ENCODE results near the gene CDH23. TPM values are rescaled to one million over a fixed set of nuclear protein-coding genes. Genes with fewer than 3 reads are reported as not detected.

The CDH23 gene
- total RNA-seq, 1 experiment from 2014 or later, result 0.40 TPM

GRCh38 chr10:71467161-71467560 lies 70.4 kb downstream of the CDH23 start:
- DNase-seq (ENCODE audit: low read depth), result no peak

GRCh38 chr10:71467569-71468362 lies 71.0 kb downstream of the CDH23 start:
- DNase-seq (ENCODE audit: low read depth), result no peak

GRCh38 chr10:71468363-71469094 lies 71.8 kb downstream of the CDH23 start:
- DNase-seq (ENCODE audit: low read depth), result no peak

GRCh38 chr10:71471006-71471405 lies 74.3 kb downstream of the CDH23 start:
- DNase-seq (ENCODE audit: low read depth), result no peak

GRCh38 chr10:71471957-71472365 lies 75.2 kb downstream of the CDH23 start:
- DNase-seq (ENCODE audit: low read depth), result no peak

- no peak for DNase-seq (ENCODE audit: low read depth)
Observed at GRCh38 chr10:71472466-71472865, 75.7 kb downstream of the CDH23 start.

GRCh38 chr10:71472912-71473311 lies 76.2 kb downstream of the CDH23 start:
- no peak for DNase-seq (ENCODE audit: low read depth)

GRCh38 chr10:71473671-71474599 lies 77.2 kb downstream of the CDH23 start:
- no peak for DNase-seq (ENCODE audit: low read depth)

- DNase-seq (ENCODE audit: low read depth), result no peak
Observed at GRCh38 chr10:71474702-71475242, 78.1 kb downstream of the CDH23 start.

GRCh38 chr10:71475243-71475871 lies 78.6 kb downstream of the CDH23 start:
- no peak for DNase-seq (ENCODE audit: low read depth)

GRCh38 chr10:71476228-71477011 lies 79.7 kb downstream of the CDH23 start:
- no peak for DNase-seq (ENCODE audit: low read depth)

GRCh38 chr10:71478173-71478572 lies 81.5 kb downstream of the CDH23 start:
- DNase-seq (ENCODE audit: low read depth), result no peak

- DNase-seq (ENCODE audit: low read depth), result no peak
Observed at GRCh38 chr10:71478813-71479365, 82.2 kb downstream of the CDH23 start.

GRCh38 chr10:71479831-71480230 lies 83.1 kb downstream of the CDH23 start:
- no peak for DNase-seq (ENCODE audit: low read depth)

GRCh38 chr10:71480662-71481061 lies 83.9 kb downstream of the CDH23 start:
- DNase-seq (ENCODE audit: low read depth), result no peak

GRCh38 chr10:71481746-71482410 lies 85.2 kb downstream of the CDH23 start:
- DNase-seq (ENCODE audit: low read depth), result no peak

- DNase-seq (ENCODE audit: low read depth), result no peak
Observed at GRCh38 chr10:71482620-71483019, 85.9 kb downstream of the CDH23 start.

GRCh38 chr10:71483135-71483534 lies 86.4 kb downstream of the CDH23 start:
- no peak for DNase-seq (ENCODE audit: low read depth)

GRCh38 chr10:71483885-71484751 lies 87.4 kb downstream of the CDH23 start:
- no peak for DNase-seq (ENCODE audit: low read depth)
